Measurements from ENCODE around the gene INSR. TPM values are rescaled to one million over a fixed set of nuclear protein-coding genes. Genes with fewer than 3 reads are reported as not detected.

Gene INSR
- total and polyA plus RNA-seq, 10 of the 15 experiments (the other 5 are each of a cell fraction or from before 2014, with no cell fraction given), result 4.2 to 34.9 (median 13.6) TPM

- 0 out of 2 replicates have a peak, but pooled peaks have one; percentile 70 for TF ChIP-seq RCOR1 (conservative IDR thresholded peaks at IDR 0.05; ENCODE audit: low read depth, low read length)
- no peak for TF ChIP-seq SIN3A (IDR thresholded peaks at IDR 0.05; ENCODE audit: low read depth, low read length)
- no peak for TF ChIP-seq CHD1 (IDR thresholded peaks at IDR 0.05; ENCODE audit: low read depth, low read length)
- TF ChIP-seq KDM1A (IDR thresholded peaks at IDR 0.05; ENCODE audit: borderline replicate concordance), result no peak
- TF ChIP-seq IKZF1 (conservative IDR thresholded peaks at IDR 0.05), result peak; percentile 96
- TF ChIP-seq, protein P1, sequence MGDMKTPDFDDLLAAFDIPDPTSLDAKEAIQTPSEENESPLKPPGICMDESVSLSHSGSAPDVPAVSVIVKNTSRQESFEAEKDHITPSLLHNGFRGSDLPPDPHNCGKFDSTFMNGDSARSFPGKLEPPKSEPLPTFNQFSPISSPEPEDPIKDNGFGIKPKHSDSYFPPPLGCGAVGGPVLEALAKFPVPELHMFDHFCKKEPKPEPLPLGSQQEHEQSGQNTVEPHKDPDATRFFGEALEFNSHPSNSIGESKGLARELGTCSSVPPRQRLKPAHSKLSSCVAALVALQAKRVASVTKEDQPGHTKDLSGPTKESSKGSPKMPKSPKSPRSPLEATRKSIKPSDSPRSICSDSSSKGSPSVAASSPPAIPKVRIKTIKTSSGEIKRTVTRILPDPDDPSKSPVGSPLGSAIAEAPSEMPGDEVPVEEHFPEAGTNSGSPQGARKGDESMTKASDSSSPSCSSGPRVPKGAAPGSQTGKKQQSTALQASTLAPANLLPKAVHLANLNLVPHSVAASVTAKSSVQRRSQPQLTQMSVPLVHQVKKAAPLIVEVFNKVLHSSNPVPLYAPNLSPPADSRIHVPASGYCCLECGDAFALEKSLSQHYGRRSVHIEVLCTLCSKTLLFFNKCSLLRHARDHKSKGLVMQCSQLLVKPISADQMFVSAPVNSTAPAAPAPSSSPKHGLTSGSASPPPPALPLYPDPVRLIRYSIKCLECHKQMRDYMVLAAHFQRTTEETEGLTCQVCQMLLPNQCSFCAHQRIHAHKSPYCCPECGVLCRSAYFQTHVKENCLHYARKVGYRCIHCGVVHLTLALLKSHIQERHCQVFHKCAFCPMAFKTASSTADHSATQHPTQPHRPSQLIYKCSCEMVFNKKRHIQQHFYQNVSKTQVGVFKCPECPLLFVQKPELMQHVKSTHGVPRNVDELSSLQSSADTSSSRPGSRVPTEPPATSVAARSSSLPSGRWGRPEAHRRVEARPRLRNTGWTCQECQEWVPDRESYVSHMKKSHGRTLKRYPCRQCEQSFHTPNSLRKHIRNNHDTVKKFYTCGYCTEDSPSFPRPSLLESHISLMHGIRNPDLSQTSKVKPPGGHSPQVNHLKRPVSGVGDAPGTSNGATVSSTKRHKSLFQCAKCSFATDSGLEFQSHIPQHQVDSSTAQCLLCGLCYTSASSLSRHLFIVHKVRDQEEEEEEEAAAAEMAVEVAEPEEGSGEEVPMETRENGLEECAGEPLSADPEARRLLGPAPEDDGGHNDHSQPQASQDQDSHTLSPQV (IDR thresholded peaks at IDR 0.05), result 0 out of 2 replicates have a peak, but pooled peaks have one; percentile 9
- no peak for TF ChIP-seq NR2C2 (IDR thresholded peaks at IDR 0.05; ENCODE audit: borderline replicate concordance, control insufficient read depth, insufficient read length, low read depth)
- TF ChIP-seq POU2F2 (IDR thresholded peaks at IDR 0.05; ENCODE audit: borderline replicate concordance, low read depth, low read length), result peak; percentile 86
- no peak for TF ChIP-seq NFYB (IDR thresholded peaks at IDR 0.05; ENCODE audit: insufficient read depth, low read depth, low read length)
- TF ChIP-seq TCF7 (IDR thresholded peaks at IDR 0.05; ENCODE audit: borderline replicate concordance), result peak; percentile 69; the same call in 1 of the 2 replicates
- TF ChIP-seq WRNIP1 (IDR thresholded peaks at IDR 0.05; ENCODE audit: borderline replicate concordance, low read depth, low read length), result no peak
- TF ChIP-seq, protein P2, sequence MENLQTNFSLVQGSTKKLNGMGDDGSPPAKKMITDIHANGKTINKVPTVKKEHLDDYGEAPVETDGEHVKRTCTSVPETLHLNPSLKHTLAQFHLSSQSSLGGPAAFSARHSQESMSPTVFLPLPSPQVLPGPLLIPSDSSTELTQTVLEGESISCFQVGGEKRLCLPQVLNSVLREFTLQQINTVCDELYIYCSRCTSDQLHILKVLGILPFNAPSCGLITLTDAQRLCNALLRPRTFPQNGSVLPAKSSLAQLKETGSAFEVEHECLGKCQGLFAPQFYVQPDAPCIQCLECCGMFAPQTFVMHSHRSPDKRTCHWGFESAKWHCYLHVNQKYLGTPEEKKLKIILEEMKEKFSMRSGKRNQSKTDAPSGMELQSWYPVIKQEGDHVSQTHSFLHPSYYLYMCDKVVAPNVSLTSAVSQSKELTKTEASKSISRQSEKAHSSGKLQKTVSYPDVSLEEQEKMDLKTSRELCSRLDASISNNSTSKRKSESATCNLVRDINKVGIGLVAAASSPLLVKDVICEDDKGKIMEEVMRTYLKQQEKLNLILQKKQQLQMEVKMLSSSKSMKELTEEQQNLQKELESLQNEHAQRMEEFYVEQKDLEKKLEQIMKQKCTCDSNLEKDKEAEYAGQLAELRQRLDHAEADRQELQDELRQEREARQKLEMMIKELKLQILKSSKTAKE (IDR thresholded peaks at IDR 0.05; ENCODE audit: low read depth, poor library complexity, severe bottlenecking), result peak; percentile 95
- TF ChIP-seq STAT1 (conservative IDR thresholded peaks at IDR 0.05), result no peak; the same call in 1 of the 2 replicates
- TF ChIP-seq ZBTB11 (CRISPR knock-in tag; IDR thresholded peaks at IDR 0.05), result no peak
- TF ChIP-seq MYC (IDR thresholded peaks at IDR 0.05; ENCODE audit: insufficient read depth, insufficient read length, insufficient replicate concordance, low read length, severe bottlenecking), result no peak
- peak; percentile 84 for TF ChIP-seq PAX5 (IDR thresholded peaks at IDR 0.05; ENCODE audit: borderline replicate concordance, low read depth, low read length)
- TF ChIP-seq EZH2 (IDR thresholded peaks at IDR 0.05; ENCODE audit: borderline replicate concordance, control insufficient read depth, low read depth, low read length), result no peak
- TF ChIP-seq ZNF384 (IDR thresholded peaks at IDR 0.05; ENCODE audit: borderline replicate concordance, low read depth, low read length), result peak; percentile 55; the same call in 1 of the 2 replicates
These were observed 43.4 kb upstream of the INSR start (continued) for GRCh38 chr19:7337380-7338194.

All from GM12878 (cell line).